Nephron progenitor cell (in vitro differentiated cells): Measurements from ENCODE around the gene PIGC.

Experiments
- DNase-seq: peaks from one replicate; pipeline ENCODE4 v3.0.0; 2021
- H3K27ac Mint-ChIP-seq: 2 replicates; pipeline ENCODE4 v1.8.0; 2021; ENCODE audit warnings: mild to moderate bottlenecking, moderate library complexity, mixed read lengths
- H3K27me3 Mint-ChIP-seq: 2 replicates; pipeline ENCODE4 v1.8.0; 2021; ENCODE audit warnings: mild to moderate bottlenecking, low read depth, mixed read lengths; ENCODE audit not compliant: poor library complexity
- H3K36me3 Mint-ChIP-seq: 2 replicates; pipeline ENCODE4 v1.8.0; 2021; ENCODE audit warnings: low read depth, mixed read lengths
- H3K4me1 Mint-ChIP-seq: 2 replicates; pipeline ENCODE4 v1.8.0; 2021; ENCODE audit warnings: mixed read lengths
- H3K4me3 Mint-ChIP-seq: 2 replicates; pipeline ENCODE4 v1.8.0; 2021; ENCODE audit warnings: mild to moderate bottlenecking, moderate library complexity, mixed read lengths
- H3K9me3 Mint-ChIP-seq: 2 replicates; pipeline ENCODE4 v1.8.0; 2021; ENCODE audit warnings: mild to moderate bottlenecking, moderate library complexity, mixed read lengths
- CTCF ChIP-seq: fragments of 200-600 bp; sonication (generic); IDR thresholded peaks from 2 replicates; pipeline ENCODE4 v1.5.0; 2021; ENCODE audit warnings: antibody characterized with exemption

Gene PIGC

DNA sequence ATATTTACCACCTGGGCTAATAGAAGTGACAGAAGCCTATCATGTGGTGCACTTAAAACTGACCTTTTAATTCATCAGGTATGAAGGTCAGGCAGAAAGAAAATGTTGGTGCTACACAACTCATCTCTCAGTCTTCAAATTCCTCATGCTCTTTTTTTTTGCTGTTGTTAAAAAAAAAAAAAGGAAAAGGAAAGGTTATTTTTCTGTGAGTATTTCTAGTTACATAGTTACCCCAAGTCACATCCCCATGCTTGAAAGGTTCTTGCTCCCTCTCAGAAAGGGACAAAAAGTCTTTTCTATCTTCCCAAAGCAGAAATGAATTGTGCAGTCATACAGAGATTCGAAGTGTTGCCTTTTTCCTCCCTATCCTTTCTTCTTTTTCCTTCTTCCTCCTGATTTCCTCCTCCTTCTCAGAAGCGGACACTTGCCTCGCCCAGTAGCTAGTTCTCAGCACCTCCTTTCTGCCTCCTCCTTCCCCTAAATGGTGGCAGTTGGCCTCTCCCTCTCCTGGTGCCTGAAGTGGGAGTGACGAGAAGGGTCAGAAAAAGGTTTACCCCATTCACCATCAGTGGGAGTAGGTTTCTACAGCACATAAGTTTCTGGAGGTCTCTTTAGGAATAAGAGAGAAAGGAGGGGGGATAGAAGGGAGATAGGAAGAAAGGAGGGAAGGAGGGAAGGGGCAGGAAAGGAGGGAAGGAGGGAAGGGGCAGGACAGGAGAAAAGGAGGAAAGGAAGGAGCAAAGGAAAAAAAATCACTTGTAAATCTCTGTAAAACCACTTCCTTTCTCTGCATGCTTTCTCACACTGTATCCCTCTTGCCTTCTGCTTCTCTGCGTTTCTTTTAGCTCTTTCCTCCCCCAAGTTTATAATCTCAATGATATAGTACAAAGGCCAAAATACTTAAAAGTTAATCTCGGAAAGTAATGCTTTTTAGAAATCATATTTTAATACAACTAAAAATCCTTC lies 43.8 kb downstream of the PIGC start:
- no peak for DNase-seq
- no peaks in the 10 kb centered on the region for H3K27me3 Mint-ChIP-seq
- peaks cover 33% of the 10 kb centered on the region for H3K4me1 Mint-ChIP-seq
- no peaks in the 10 kb centered on the region for H3K9me3 Mint-ChIP-seq
- peak; percentile 10 for TF ChIP-seq CTCF
- H3K27ac Mint-ChIP-seq, result peak overlapping the region; percentile 86
- peak overlapping the region; percentile 67 for H3K4me3 Mint-ChIP-seq
- no peaks in the 10 kb centered on the region for H3K36me3 Mint-ChIP-seq

GRCh38 chr1:172398970-172399755 lies 44.7 kb downstream of the PIGC start:
- peak overlapping the region; percentile 9 for H3K27ac Mint-ChIP-seq
- peaks cover 5% of the 10 kb centered on the region for H3K36me3 Mint-ChIP-seq
- H3K4me1 Mint-ChIP-seq, result peaks cover 42% of the 10 kb centered on the region
- no peak overlapping the region for H3K4me3 Mint-ChIP-seq
- H3K9me3 Mint-ChIP-seq, result no peaks in the 10 kb centered on the region
- peak; percentile 55 for TF ChIP-seq CTCF
- DNase-seq, result no peak
- peaks cover under 1% of the 10 kb centered on the region for H3K27me3 Mint-ChIP-seq

- Mint-ChIP-seq H3K27me3 (peaks cover 4% of the 10 kb centered on the region), H3K4me3 (no peak overlapping the region), H3K36me3 (peaks cover 8% of the 10 kb centered on the region), H3K9me3 (no peaks in the 10 kb centered on the region), H3K27ac (no peak overlapping the region), H3K4me1 (peaks cover 51% of the 10 kb centered on the region)
- TF ChIP-seq CTCF, result no peak
- no peak for DNase-seq
Observed at GRCh38 chr1:172398193-172398592, 45.7 kb downstream of the PIGC start.

DNA sequence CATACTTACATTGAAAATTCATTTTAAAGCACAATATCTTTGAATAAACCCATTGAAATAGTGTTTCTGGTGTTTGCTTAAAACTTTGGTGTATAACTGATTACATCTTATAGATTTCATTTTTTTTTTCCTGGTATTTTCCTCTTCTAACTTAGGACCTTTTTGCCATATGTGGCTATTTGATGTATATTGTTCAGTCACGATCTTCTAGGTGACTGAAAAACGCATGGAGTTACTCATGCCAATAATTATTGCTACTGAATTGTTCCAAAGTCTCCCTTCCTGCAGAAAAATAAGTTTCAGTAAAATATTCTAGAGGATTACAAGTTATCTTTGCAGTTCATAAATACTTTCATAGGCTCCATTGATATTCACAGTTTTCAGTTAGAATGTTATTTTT lies 46.2 kb downstream of the PIGC start:
- H3K4me3 Mint-ChIP-seq, result no peak overlapping the region
- no peak overlapping the region for H3K27ac Mint-ChIP-seq
- no peak for DNase-seq
- TF ChIP-seq CTCF, result no peak
- H3K27me3 Mint-ChIP-seq, result peaks cover 4% of the 10 kb centered on the region
- no peaks in the 10 kb centered on the region for H3K9me3 Mint-ChIP-seq
- peaks cover 57% of the 10 kb centered on the region for H3K4me1 Mint-ChIP-seq
- H3K36me3 Mint-ChIP-seq, result peaks cover 11% of the 10 kb centered on the region

GRCh38 chr1:172397221-172397620 lies 46.6 kb downstream of the PIGC start:
- no peak overlapping the region for H3K4me3 Mint-ChIP-seq
- H3K27me3 Mint-ChIP-seq, result peaks cover 4% of the 10 kb centered on the region
- H3K36me3 Mint-ChIP-seq, result peaks cover 11% of the 10 kb centered on the region
- DNase-seq, result no peak
- H3K4me1 Mint-ChIP-seq, result peaks cover 61% of the 10 kb centered on the region
- H3K27ac Mint-ChIP-seq, result no peak overlapping the region
- no peaks in the 10 kb centered on the region for H3K9me3 Mint-ChIP-seq
- TF ChIP-seq CTCF, result no peak
